Umbilical cord (tissue), 2 donors: ENCODE measurements around the gene PHKA2. TPM values are rescaled to one million over a fixed set of nuclear protein-coding genes. Genes with fewer than 3 reads are reported as not detected.
"Not testable (repeated sequence)": the region's sequence is repeated elsewhere in the genome, so short reads cannot be mapped to it uniquely, and the experiment has no call there.

Experiments used
- DNase-seq: peaks from one replicate; pipeline ENCODE4 v3.0.0-alpha.2; 2015; ENCODE audit warnings: low spot score
- total RNA-seq: library from RNA; depleted of rRNA; stranded (reverse); fragments of >200 nt; gene quantifications from one replicate; pipeline ENCODE4 v1.2.3, GENCODE V29; 2014; ENCODE audit warnings: low replicate concordance; ENCODE audit not compliant: insufficient read depth

The PHKA2 gene
- total RNA-seq, 1 donor from 2014 or later, result 8.7 TPM

DNA sequence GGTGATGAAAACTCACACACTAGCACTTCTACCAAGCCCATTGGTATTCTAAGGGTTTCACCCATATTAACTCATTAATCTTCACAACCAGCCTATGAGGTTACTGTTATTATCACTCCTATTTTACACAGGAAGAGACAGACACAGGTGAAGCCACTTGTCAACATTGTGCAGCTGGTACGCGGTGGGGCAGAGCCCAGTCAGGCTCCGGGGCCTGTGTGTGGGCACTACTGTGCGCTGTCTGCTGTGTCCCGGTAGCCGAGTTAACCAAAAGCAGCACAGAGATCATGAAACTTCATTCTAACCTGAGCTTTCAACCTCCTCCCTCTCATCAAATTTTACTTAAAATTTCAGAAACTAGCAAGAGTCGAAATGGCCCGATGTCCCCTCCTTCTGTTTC, 111.3 kb downstream of the PHKA2 start:
- no peak for DNase-seq

- no peak for DNase-seq
Observed at GRCh38 chrX:18871970-18872369, 111.9 kb downstream of the PHKA2 start.

GRCh38 chrX:18871161-18871890, 112.6 kb downstream of the PHKA2 start:
- no peak for DNase-seq

DNA sequence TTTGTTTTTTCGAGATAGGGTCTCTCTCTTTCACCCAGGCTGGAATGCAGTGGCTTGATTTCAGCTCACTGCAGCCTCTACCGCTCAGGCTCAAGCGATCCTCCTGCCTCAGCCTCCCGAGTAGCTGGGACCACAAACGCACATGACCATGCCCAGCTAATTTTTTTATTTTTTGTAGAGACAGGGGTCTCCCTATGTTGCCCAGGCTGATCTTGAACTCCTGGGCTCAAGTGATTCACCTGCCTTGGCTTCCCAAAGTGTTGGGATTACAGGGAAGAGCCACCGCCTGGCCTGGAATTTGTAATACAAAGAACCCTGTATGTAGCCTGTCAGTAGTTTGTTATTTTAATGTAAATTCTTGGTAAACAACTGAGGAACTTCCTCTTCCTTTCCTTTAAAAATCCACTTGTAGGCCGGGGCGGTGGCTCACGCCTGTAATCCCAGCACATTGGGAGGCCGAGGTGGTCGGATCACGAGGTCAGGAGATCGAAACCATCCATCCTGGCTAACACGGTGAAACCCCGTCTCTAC, 119.5 kb downstream of the PHKA2 start:
- no peak for DNase-seq

DNA sequence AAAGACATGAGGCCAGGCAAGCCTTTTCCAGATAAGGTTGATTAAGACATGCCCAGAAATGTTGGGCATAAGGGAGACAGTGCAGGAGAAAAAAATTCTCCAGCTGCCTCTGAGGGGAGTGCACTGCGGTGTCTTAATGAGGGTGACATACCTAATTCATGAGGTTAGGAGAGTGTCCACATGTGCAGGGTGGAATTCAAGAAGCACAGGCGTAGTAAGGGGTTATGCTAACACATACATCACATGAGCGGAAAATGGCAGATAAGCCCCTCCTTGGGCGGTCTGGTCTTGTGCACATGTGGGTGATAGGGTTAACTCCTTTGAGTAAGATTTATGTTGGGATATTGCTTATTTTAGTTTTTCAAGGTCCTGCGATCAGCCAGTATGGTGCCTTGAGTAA, 122.4 kb downstream of the PHKA2 start:
- DNase-seq, result no peak

- DNase-seq, result no peak
Observed at GRCh38 chrX:18856645-18856997, 127.3 kb downstream of the PHKA2 start.

DNA sequence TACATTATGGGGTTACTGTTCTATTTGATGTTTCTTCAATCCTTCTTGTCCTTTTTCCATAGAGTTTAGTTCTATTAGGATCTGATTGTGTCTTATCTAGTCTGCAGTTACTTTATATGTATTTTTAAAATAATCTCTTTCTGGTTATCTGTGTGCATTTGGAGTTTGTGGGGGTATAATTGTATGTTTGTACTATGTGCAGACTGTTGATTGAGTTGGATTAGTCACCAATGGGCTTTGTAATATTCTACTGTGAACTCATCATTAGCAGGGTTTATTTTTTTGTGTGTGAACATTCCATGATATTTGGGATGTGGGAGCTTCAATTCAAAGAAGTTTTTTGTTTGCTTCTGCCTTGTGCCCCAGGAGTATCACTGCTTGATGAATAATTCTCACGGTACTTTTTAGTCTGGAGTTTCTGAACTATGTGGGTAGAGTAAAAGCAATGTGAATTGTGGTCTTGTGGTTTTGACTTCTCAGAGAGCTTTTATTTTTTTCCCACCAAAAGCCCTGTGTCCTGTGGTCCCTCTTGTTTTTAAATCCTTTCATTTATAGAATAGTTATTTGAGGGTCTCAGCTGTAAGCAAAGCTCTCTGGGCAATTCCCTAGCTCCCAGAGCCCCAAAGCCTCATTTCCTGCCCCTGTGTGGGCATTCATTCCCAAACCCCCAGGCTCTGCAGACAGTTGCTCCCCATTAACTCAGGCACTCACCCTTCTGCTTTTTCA, 127.8 kb downstream of the PHKA2 start:
- DNase-seq, result no peak

- DNase-seq, result not testable (repeated sequence)
Observed at GRCh38 chrX:18847901-18848300, 136.0 kb downstream of the PHKA2 start.

Other genes starting within 250 kb of the PHKA2 start
- 1.9 TPM for gene ADGRG2, start 138.4 kb upstream of the PHKA2 start, total RNA-seq